GM04503 (cell line): ENCODE results near the gene TMEM52.
"Not testable (repeated sequence)": the region's sequence is repeated elsewhere in the genome, so short reads cannot be mapped to it uniquely, and the experiment has no call there.

Experiments used
- DNase-seq: peaks from one replicate; pipeline ENCODE4 v3.0.0-alpha.2; 2012; ENCODE audit warnings: low read depth

The TMEM52 gene

DNA sequence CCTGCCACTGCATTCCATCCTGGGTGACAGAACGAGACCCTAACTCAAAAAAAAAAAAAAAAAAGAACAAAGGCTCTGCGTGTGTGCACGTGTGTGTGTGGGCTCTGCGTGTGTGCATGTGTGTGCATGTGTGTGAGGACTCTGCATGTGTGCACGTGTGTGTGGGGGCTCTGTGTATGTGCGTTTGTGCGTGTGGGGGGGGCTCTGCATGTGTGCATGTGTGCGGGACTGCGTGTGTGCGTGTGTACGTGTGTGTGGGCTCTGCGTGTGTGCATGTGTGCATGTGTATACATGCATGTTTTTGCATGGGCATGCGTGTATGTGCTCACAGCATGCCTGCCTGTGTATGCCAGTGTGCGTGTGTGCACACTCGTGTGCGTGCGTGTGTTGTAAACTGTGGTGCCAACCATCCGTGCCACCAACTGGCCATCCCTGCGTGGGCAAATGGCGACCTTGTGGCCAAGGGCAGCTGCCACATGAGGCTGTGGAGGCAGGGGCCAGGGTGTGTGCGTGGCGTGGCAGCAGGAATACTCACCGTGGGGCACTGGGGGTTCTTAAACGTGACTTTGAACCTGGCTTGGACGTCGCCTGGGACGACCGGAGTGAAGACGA, 26.8 kb upstream of the TMEM52 start:
- no peak for DNase-seq

DNA sequence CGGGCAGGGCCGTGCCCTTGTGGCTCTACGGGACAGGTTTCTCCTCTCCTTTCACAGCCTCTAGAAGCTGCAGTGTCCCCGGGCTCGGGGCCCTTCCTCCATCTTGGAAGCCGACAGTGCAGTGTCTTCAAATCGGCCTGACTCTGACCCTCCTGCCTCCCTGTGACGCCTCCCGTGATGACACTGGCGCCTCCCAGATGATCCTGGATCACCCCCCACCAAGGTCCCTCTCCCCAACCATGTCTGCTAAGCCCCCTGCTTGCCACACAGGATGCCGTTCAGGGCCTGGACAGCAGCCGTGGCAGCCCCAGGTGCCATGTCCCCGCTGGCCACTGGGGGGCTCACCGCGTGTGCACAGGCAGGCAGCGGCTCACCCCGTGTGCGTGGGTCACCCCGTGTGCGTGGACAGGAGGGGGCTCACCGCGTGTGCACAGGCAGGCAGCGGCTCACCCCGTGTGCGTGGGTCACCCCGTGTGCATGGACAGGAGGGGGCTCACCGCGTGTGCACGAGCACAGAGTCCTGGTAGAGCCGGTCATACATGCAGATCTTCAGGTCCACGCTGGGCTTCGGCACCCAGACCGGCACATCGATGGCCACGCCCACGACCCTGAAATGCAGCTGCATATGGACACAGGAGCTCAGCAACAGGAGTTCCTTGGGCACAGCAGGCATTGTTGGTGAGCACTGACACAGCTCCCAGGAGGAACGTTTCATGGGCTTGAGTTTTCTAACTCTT, 24.9 kb upstream of the TMEM52 start:
- no peak for DNase-seq

DNA sequence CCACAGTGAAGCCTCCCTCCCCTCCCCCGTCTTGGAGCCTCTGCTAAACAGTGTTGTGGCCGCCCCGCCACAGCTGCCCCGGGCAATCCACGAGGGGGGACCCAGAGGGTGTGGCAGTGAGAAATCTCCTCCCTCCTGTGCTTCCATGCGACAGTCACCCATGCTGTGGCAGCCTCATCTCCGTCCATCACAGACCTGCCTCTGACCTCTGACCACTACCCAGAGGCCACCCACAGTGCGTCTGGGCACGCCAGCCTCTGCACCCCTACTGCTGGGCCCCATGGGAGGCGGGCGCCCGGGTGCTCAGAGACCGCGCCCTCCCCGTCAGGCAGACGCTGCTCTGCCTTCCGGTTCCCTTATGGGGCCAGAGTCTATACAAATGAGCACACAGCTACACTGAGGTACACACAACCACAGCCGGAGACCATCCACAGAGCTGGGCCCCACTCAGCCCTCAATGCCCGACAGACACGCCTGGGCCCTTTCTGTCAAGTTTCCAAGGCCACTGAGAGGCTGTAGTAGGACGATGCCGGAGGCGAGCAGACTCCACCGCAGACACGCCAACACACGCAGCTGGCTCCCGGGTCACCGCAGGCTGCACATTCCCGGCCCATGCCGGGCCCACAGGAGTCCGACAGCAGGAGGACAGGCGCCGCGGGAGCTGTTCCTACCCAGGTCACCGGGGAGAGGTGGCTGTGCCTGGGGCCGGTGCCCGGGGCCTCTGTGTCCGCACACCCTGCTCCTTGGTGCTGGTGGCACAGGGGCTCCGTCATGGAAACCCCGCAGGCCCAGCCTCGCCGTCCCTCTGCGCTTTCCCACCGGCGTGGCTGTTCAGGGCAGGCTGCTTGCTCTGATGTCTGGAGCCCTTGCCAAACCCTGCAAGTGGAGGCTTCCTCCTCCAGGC, 23.9 kb upstream of the TMEM52 start:
- DNase-seq, result no peak

DNA sequence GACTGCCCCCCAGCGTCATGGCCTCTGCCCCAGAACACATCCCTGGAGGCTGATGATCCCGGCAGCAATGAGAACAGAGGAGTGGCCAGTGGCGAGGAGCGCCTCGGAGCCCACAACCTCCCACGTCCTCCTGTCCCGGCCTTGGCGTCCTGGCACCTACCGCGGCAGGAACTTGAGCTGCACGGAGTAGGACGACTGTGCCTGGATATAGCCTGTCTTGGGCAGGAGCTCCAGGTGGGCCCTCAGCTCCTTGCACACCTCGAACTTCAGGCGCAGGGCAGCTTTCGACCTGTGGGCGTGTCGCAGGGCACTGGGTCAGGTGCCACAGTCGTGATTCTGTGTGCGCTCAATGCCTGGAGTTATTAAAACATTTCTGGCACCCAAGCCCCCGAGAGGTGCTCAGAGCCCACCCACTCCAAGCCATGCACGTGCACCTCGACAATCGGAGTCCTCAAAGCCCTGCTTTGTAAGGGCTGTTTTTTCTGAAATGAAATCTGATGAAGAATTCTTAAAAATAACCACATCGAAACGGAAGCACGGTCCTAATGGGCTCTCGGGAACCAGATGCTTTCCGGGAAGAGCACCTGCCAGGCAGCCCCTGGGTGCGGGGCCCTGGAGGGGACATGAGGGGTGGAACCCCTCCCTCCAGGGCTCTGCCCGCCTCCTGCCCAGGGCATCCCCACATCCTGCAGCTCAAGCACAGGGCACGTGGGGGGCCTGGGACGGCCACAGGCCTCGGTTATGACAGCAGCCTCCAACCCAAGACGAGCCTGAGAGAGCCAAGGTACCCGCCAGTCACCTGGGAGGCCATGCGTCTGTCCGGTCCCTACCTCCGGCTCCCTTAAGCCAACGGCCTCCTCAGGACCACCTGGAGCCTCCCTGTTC, 23.0 kb upstream of the TMEM52 start:
- DNase-seq, result no peak

DNA sequence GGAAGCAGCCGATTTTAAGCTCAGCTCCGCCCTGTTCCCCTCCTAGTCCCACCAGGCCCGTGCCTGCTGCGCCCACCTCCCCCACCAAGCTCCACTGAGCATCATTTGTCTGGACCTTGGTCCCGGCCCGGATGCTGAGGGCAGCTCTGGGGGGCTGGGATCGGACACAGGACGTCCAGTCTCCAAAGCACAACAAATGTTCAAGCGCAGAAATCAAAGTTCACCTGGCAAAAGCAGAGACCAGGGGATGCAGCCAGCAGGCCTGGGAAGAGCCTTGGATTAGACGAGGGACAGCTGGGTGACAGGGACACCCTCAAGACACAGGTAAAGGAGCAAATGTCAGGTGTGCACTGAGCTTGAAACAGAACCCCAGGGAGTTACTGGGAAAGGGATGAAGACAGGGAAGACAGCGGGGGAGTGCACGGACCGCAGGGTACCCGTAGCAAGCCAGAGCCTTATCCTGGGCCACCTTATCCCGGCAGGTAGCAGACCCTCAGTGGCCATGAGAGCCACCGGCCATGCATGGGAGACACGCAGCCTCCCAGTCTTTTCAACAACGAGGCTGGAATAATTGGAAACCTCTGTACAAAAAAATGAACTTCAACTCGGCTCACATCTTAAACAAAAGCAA, 22.2 kb upstream of the TMEM52 start:
- no peak for DNase-seq

DNA sequence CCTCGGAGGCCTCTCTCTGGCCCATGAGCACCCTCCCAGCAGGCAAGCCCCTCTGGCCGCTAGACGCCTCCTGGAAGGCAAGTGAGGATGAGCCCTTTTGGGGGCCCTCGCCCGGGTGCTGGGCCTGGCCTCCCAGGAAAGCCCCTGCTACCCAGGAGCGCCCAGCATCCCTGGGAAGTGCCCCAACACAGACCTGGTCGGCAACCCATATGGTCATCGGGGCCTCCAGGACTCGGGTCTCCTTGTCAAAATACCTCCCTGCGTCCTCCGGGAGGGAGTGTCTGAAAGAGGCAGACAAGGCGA, 21.0 kb upstream of the TMEM52 start:
- no peak for DNase-seq

DNA sequence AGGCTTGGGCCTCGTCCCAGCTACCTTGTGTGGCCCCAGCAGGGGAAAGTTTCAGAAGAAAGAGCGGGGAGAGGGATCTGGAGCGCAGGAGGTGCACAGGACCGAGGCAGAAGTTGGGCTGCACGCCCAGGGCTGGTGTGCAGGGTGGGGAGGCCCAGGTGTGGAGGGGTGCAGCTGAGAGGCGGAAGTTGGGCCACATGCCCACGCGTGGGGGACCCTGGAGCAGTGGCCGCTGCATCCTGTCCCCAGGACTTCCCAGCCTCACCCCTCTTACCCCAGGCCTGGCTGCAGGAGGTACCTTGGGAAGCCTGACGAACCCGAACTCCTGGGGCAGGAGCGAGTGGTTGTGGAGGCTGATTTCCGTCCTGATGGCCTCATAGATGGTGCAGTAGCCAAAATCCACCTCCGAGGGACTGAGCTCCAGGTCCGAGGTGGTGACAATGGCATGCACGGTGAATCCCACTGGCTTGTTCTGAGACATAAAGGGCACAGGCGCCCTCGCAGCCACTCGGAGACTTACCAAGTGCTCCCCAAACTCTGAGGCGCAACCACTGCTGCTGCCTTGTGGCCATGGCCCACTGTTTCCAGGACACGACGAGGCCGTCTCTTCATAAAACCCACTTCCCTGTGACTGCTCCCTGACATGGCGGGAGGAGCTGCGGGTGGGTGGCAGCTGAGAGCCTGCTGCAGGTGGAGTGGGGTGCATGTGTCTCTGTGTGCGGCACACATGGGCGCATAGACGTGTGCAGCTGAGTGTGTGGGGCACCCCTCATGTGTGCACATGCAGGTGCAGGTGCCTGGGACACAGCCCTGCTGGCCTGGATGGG, 20.4 kb upstream of the TMEM52 start:
- no peak for DNase-seq

DNA sequence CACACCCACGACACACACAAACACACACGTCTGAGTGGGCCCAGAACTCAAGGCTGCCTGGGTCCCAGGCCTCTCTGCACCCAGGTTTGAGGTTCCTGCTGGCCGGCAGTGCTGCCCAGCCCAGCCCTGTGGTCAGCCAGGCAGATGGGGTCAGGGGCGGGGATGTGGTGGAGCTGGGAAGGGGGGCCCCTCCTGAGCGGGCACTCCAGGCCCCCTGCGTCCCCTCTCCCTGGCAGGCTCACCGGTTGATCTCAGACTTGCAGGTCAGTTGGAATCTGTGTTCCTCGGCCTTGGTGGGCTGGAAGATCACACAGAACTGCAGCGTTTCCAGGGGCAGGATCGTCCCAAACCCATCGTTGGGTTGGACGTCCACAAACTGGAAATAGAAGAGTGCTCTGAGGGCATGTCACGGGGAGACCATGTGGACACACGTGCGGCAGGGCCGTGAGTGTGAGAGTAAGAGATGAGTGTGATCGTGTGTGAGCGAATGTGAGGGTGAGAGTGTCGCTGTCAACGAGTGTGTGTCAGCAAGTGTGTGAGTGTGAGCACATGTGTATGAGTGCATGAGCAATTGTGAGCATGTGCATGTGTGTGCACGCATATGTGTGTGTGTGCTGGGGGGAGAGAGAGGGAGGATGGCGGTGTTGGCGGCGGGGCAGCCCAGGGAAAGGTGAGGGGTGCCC, 19.7 kb upstream of the TMEM52 start:
- DNase-seq, result no peak

DNA sequence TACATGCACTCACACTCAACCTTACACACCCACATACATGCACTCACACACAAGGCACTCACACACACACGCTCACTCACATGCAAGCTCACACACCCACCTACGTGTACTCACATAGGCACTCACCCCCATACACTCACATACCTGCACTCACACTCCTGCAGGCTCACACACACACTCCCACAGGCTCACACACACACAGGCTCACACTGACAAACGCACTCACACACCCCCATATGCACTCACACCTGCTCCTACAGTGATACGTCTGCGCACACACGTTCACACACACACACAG, 19.1 kb upstream of the TMEM52 start:
- no peak for DNase-seq

DNA sequence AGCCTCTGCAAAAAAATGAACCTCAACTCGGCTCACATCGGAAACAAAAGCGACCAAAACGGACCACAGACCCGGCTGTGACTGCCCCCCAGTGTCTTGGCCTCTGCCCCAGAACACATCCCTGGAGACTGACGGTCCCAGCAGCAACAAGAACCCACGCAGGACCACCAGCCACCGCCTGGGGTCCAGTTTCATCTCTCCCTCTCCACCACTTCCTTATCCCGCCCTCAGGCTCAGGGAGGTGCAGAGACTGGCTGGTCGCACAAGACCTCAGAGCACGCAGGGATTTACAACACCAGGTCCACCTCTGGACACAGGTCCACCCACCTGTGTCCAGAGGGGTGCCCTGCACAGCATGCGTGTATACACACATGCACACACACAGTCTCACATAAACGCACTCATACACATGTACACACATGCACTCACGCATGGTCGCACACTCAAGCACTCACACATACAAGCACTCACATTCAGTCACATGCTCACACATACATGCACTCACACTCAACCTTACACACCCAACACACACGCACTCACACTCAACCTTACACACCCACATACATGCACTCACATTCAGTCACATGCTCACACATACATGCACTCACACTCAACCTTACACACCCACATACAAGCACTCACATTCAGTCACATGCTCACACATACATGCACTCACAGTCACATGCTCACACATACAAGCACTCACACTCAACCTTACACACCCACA, 18.6 kb upstream of the TMEM52 start:
- no peak for DNase-seq

DNA sequence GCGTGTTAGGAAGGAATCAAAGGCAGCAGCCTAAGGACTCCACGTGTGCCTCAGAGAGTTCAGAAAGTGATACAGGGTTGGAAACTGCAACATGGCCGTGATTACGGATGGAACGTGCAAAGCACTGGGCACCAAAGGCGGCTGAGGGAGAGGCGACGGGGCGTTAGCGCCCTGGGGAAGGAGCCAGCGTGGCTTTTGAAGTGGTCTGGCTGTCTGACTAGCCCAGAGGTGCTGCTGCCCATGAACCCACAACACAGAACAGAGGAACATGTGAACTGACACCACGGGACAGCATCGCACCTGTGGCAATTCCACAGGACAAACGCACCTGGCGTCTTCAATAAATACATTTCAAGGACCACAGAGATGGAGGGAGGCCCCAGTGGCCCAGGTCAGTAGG, 18.0 kb upstream of the TMEM52 start:
- DNase-seq, result no peak

DNA sequence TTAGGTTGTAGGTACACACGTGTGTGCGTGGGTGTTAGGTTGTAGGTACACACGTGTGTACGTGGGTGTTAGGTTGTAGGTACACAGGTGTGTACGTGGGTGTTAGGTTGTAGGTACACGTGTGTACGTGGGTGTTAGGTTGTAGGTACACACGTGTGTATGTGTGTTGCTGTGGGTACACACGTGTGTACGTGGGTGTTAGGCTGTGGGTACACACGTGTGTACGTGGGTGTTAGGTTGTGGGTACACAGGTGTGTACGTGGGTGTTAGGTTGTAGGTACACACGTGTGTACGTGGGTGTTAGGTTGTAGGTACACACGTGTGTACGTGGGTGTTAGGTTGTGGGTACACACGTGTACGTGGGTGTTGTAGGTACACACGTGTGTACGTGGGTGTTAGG, 15.8 kb upstream of the TMEM52 start:
- not testable (repeated sequence) for DNase-seq

DNA sequence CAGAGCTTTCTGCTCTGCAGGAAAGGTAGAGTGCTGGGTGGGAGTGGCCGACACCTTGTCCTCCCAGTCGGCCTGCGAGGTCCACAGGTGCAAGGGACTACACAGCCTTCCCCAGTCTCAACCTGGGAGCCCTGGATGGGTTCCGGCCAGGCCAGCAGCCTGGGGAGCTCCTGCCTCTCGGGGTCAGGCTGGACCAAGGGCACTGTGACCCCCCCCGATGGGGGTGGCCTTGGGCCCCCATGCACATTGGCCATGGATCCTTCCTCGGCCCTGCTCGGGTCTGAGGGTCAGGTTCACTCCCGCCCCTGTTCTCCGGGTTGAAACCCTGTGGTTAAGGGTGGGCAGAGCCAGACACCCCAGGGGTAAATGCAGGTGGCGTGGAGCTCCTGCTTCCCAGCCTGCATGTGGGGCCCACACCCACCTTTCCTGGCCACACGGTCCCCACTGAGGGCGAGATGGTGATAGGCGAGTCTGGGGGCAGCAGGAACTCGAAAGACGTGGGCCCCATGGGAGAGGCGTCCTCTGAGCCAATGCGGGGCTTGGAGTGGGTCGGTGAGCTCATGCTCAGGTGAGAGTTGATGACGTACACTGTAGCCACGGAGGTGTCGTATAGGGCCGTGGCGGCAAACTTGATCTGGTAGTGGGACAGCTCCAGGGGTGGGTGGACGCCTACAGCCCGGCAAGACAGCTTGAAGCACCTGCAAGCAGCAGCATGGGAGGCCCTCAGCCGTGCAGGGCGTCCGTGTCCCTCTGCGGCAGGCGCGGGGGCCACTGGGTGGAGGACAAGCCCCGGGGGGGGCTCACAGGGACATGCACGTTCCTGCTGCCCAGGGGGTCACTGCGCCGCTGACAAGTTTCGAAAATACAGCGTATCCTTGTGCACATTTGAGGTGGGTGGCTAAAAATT, 10.8 kb upstream of the TMEM52 start:
- no peak for DNase-seq

DNA sequence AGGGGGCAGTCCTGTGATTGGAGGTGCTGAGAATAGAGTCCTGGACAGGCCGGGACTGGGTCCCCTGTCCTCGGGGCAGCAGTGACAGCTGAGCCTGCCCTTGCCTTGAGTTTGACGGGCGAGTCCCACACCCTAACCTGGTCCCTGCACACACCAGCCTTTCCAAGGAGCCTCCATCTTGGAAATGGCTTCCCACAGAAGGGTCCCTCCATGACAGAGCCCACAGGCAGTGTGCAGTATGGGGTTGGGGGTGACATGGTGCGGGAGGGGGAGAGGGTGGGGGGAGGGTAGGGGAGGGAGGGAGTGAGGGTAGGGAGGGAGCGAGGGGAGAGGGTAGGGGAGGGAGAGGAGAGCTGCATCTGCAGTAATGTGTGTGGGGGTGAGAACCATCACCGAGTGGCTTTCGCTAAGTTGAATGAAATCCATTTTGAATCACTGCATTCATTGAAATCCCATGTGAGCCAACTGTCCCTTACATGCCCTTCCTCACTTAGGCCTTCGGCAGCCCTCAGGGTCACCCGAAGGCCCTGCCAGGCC, 10.1 kb upstream of the TMEM52 start:
- no peak for DNase-seq

DNA sequence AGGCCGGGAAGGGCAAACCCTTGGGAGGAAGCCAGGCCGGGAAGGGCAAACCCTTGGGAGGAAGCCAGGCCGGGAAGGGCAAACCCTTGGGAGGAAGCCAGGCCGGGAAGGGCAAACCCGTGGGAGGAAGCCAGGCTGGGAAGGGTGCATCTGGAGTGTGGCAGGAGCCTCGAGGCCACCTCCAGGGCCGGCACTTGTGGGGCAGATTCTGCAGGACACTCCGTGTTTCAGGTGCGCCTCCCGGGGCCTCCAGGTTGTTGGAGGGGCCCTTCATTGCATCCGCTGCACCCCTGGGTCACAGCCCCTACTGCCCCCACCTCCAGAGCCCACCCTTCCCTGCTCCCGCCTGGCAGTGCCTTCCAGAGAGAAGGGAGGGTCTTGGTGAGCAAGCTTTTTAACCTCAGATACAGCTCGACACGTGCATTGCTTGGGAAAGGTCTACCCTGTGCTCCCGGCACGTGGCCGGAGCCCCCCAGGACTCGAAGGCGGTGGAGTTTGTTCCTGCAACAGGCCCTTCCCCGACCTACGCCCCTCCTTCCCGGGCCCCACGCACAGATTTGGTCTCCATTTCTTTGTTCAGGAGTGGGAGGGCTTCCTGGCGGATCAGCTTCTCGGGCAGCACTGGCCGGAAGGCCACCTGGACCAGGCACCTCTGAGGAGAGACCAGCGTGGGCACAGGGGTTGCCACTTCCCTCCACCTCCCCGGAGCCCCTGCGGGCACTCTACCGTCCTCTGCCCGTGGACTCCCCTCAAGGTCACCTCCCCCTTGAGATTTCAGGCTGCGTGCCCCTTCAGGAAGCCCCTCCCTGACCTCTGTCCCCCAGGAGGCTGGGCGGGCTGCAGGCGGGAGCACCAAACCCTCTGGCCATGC, 9.4 kb upstream of the TMEM52 start:
- no peak for DNase-seq

DNA sequence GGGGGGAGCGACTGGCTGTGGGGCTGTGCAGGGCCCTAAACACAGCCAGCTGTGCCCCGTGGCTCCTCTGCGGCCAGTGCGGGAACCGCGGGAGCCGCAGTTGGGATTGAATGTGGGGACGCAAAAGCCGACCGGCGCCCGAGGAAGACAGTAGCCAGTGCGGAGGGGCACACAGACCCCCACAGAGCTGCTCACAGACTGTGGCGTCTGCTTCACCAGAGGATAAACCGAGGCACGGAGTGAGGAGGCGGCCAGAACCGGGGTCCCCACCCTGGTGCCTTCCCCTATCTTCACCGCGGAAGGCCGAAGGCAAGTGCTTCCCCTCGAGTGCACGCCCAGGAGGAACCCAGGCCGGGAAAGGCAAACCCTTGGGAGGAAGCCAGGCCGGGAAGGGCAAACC, 8.7 kb upstream of the TMEM52 start:
- no peak for DNase-seq

DNA sequence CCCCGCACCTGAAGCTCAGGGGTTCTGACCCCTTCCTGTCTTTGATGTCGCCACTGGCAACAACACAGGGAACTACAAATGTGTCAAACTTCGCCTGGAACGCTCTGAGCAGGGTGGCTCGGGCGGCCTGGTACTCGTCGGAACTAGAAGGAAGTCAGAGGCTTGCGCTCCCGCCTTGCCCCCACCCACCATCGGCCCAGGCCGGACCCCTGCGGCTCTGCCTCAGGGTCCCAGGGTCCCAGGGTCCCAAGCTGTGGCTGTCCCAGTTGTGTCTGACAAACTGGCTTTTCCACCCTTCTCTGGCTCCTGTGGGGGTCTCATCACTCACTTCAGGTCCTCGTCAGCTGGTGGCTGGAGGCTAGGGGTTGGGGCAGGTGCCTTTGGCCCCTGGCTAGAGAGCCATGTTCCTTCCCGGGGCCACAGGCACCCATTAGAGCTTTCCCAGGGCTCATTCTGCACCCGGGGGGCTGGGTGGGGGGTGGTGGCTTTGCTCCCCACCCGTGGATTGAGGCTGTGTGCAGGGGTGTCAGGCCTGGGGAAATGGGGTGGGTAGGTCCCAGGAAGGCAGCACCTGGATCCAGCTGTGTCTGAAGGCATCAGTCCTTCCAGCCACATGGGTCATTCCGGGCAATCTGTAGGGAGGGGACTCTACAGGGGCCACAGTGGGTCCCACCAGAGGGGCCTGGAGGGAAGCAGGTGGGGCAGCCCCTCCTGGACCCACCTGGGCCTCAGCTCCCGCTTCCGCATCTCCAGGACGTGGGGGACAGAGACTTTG, 8.0 kb upstream of the TMEM52 start:
- no peak for DNase-seq
